ENCODE data around the gene CDK1.

Gene CDK1

DNA sequence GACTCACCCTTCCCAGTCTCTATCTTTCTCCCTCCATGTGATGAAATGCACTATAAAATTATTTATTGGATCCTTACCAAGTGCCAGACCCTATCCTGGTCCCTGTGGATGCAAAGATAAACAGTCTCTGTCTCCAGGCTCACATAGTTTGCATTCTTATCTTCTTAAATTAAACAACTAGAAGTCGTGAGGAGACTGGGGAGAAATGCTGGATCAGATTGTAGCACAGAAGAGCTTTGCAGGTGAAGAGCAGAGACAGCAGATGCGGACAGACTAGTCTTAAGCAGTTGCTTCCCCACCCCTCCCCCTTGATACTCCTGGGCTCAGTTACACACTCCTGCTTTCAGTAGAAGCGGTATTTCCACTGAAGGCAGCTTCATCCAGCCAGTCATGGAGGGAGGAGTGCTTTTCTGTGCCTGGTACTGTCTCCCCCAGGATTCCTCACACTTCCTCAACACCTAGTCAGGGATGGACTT is 20.8 kb upstream of the CDK1 start:
- Mint-ChIP-seq H3K4me1 (no peaks in the 10 kb centered on the region), H3K9me3 (no peaks in the 10 kb centered on the region), H3K27ac (no peak overlapping the region), H3K36me3 (no peaks in the 10 kb centered on the region), H3K4me3 (no peak overlapping the region)
- ATAC-seq (no peak), DNase-seq (ENCODE audit: low spot score in 2 of 2) (no peak)

- no peak overlapping the region for H3K27ac Mint-ChIP-seq
- H3K4me1 Mint-ChIP-seq, result no peaks in the 10 kb centered on the region
- no peaks in the 10 kb centered on the region for H3K36me3 Mint-ChIP-seq
- H3K9me3 Mint-ChIP-seq, result no peaks in the 10 kb centered on the region
- ATAC-seq (no peak), DNase-seq (ENCODE audit: low spot score in 2 of 2) (no peak)
- H3K4me3 Mint-ChIP-seq, result no peak overlapping the region
These were observed 19.1 kb upstream of the CDK1 start for GRCh38 chr10:60759181-60759580.

DNA sequence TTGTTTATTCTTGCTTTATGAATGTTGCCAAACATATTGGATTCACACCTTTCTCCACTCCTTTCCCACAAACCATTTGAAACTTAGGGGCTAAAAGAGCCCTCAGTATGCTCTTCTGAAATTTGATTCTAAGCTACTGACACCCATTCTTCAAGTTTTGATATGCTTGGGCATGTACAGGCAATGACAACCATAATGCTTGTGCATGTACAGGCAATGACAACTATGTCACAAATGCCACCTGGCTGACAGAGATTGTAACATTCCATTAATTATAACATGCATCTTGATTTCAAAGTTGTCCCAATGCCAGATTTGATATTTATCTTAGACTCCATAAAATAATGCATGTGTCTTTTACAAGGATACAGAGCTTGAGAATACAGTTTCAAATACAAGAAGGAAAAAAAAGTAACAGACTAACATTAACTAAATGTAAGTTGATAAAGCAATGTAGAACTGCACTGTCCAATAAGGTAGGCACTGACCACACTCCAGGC is 17.5 kb upstream of the CDK1 start:
- Mint-ChIP-seq H3K27ac (no peak overlapping the region), H3K4me1 (no peaks in the 10 kb centered on the region), H3K9me3 (no peaks in the 10 kb centered on the region), H3K36me3 (no peaks in the 10 kb centered on the region), H3K4me3 (no peak overlapping the region)
- no peak for ATAC-seq
- no peak for DNase-seq (ENCODE audit: low spot score in 2 of 2)

GRCh38 chr10:60762554-60762953 is 15.7 kb upstream of the CDK1 start:
- no peak overlapping the region for H3K27ac Mint-ChIP-seq
- no peaks in the 10 kb centered on the region for H3K36me3 Mint-ChIP-seq
- no peak overlapping the region for H3K4me3 Mint-ChIP-seq
- no peak for DNase-seq (ENCODE audit: low spot score in 2 of 2)
- no peak for ATAC-seq
- no peaks in the 10 kb centered on the region for H3K9me3 Mint-ChIP-seq
- H3K4me1 Mint-ChIP-seq, result peaks cover 5% of the 10 kb centered on the region

DNA sequence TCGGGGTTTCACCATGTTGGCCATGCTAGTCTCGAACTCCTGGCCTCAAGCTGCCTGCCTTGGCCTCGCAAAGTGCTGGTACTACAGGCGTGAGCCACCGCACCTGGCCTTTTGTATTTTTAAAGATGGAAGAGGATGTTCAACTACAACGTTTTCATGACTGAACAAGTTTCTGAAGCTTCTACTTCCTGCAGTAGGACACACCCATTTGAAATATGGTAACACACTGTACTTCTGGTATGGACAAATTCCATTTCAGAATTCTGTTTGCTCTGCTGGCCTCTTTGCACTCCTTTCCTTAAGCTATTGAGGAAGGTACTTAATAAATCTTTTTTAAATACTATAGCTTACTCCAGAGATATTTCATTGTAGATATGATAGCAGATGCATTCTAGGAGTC is 10.9 kb upstream of the CDK1 start:
- Mint-ChIP-seq H3K4me3 (no peak overlapping the region), H3K9me3 (no peaks in the 10 kb centered on the region), H3K36me3 (no peaks in the 10 kb centered on the region), H3K4me1 (peaks cover 5% of the 10 kb centered on the region), H3K27ac (no peak overlapping the region)
- ATAC-seq, result no peak
- DNase-seq (ENCODE audit: low spot score in 2 of 2), result no peak

GRCh38 chr10:60769406-60769805 is 8.9 kb upstream of the CDK1 start:
- no peak for DNase-seq (ENCODE audit: low spot score in 2 of 2)
- H3K4me3 Mint-ChIP-seq, result no peak overlapping the region
- no peaks in the 10 kb centered on the region for H3K9me3 Mint-ChIP-seq
- peaks cover 5% of the 10 kb centered on the region for H3K4me1 Mint-ChIP-seq
- H3K36me3 Mint-ChIP-seq, result no peaks in the 10 kb centered on the region
- no peak overlapping the region for H3K27ac Mint-ChIP-seq
- no peak for ATAC-seq

GRCh38 chr10:60777696-60778213 is 523 bp upstream of the CDK1 start:
- Mint-ChIP-seq H3K27ac (peak overlapping the region; percentile 97), H3K4me1 (peaks cover 7% of the 10 kb centered on the region), H3K9me3 (no peaks in the 10 kb centered on the region), H3K36me3 (peaks cover 45% of the 10 kb centered on the region), H3K4me3 (peak overlapping the region; percentile 94)
- DNase-seq (ENCODE audit: low spot score in 2 of 2) (no peak), ATAC-seq (no peak)

DNA sequence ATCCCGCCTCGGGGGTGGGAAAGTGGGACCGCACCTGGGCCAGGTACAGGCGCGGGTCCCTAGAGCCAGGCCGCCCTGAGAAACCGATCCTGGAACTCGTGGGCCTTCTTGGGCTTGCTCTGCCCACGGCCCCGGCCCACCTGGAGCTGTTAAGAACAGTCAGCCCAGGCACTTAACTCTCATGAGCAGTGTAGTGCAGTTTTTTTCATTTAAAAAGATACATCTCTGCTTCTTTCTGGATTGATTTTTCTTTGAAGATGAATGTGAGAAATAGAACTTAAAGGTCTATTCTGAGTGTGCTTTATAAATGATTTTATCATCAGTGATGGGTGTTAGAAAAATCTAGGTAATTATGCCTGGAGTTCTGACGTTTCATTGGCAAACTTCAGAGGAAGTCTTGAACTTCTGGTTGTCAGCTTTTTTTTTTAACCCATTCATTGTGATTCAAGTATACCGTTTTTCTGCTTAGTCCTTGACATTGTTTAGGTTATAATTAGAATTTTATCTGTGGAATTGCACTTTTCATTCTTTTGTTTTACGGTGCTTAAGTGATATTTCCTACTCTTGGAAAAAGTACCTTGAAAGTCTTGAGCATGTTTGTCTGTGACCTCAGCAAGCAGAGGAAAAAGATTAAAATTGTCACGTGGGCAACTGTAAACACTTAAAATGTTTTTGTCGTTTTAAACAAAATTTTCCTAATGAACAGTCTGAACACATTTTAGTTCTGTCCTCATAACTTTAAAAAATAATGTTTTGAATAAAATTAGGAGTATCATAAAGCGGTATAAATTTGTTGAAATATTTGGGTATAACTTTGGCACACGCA is 906 bp downstream of the CDK1 start:
- Mint-ChIP-seq H3K9me3 (no peaks in the 10 kb centered on the region), H3K27ac (peak overlapping the region; percentile 97), H3K4me3 (peak overlapping the region; percentile 94), H3K36me3 (peaks cover 59% of the 10 kb centered on the region), H3K4me1 (peaks cover 7% of the 10 kb centered on the region)
- DNase-seq (ENCODE audit: low spot score in 2 of 2), result no peak
- peak; percentile 29 for ATAC-seq

- ATAC-seq (no peak), DNase-seq (ENCODE audit: low spot score in 2 of 2) (no peak)
- H3K4me3 Mint-ChIP-seq, result peak overlapping the region; percentile 18
- peaks cover 7% of the 10 kb centered on the region for H3K4me1 Mint-ChIP-seq
- H3K9me3 Mint-ChIP-seq, result no peaks in the 10 kb centered on the region
- H3K36me3 Mint-ChIP-seq, result peaks cover 84% of the 10 kb centered on the region
- no peak overlapping the region for H3K27ac Mint-ChIP-seq
These were observed 3.4 kb downstream of the CDK1 start for GRCh38 chr10:60781661-60782060.

DNA sequence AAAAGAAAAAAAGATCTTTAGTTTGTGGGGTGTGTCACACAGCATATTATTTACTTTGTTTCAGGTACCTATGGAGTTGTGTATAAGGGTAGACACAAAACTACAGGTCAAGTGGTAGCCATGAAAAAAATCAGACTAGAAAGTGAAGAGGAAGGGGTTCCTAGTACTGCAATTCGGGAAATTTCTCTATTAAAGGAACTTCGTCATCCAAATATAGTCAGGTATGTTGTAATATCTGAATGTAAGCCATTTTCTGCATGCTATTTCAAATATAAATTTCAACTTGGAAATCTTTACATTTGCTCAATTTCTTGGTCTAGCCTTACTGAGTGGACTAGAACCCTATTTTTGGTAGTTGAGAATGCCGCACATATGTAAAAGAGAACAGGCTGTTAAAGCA is 6.4 kb downstream of the CDK1 start:
- ATAC-seq, result no peak
- H3K9me3 Mint-ChIP-seq, result no peaks in the 10 kb centered on the region
- H3K4me1 Mint-ChIP-seq, result peaks cover 7% of the 10 kb centered on the region
- H3K36me3 Mint-ChIP-seq, result peaks cover 100% of the 10 kb centered on the region
- no peak overlapping the region for H3K27ac Mint-ChIP-seq
- no peak for DNase-seq (ENCODE audit: low spot score in 2 of 2)
- no peak overlapping the region for H3K4me3 Mint-ChIP-seq

GRCh38 chr10:60788544-60788943 is 10.3 kb downstream of the CDK1 start:
- H3K27ac Mint-ChIP-seq, result no peak overlapping the region
- no peak for DNase-seq (ENCODE audit: low spot score in 2 of 2)
- H3K4me1 Mint-ChIP-seq, result peaks cover 6% of the 10 kb centered on the region
- no peaks in the 10 kb centered on the region for H3K9me3 Mint-ChIP-seq
- H3K4me3 Mint-ChIP-seq, result no peak overlapping the region
- H3K36me3 Mint-ChIP-seq, result peaks cover 99% of the 10 kb centered on the region
- ATAC-seq, result no peak

- Mint-ChIP-seq H3K36me3 (peaks cover 97% of the 10 kb centered on the region), H3K4me3 (no peak overlapping the region), H3K27ac (no peak overlapping the region), H3K4me1 (peaks cover 6% of the 10 kb centered on the region), H3K9me3 (no peaks in the 10 kb centered on the region)
- DNase-seq (ENCODE audit: low spot score in 2 of 2) (no peak), ATAC-seq (no peak)
These were observed 11.1 kb downstream of the CDK1 start for GRCh38 chr10:60789340-60789739.

- no peaks in the 10 kb centered on the region for H3K9me3 Mint-ChIP-seq
- no peak overlapping the region for H3K27ac Mint-ChIP-seq
- ATAC-seq, result no peak
- peaks cover 59% of the 10 kb centered on the region for H3K36me3 Mint-ChIP-seq
- peaks cover 4% of the 10 kb centered on the region for H3K4me1 Mint-ChIP-seq
- no peak overlapping the region for H3K4me3 Mint-ChIP-seq
- no peak for DNase-seq (ENCODE audit: low spot score in 2 of 2)
These were observed 16.7 kb downstream of the CDK1 start for GRCh38 chr10:60794953-60795352.

- Mint-ChIP-seq H3K36me3 (peaks cover 53% of the 10 kb centered on the region), H3K4me1 (no peaks in the 10 kb centered on the region), H3K9me3 (no peaks in the 10 kb centered on the region), H3K4me3 (no peak overlapping the region), H3K27ac (no peak overlapping the region)
- no peak for ATAC-seq
- DNase-seq (ENCODE audit: low spot score in 2 of 2), result no peak
These were observed 17.4 kb downstream of the CDK1 start for GRCh38 chr10:60795465-60796202.

- no peaks in the 10 kb centered on the region for H3K9me3 Mint-ChIP-seq
- H3K27ac Mint-ChIP-seq, result no peak overlapping the region
- ATAC-seq (no peak), DNase-seq (ENCODE audit: low spot score in 2 of 2) (no peak)
- peaks cover 44% of the 10 kb centered on the region for H3K36me3 Mint-ChIP-seq
- no peaks in the 10 kb centered on the region for H3K4me1 Mint-ChIP-seq
- no peak overlapping the region for H3K4me3 Mint-ChIP-seq
These were observed 18.2 kb downstream of the CDK1 start for GRCh38 chr10:60796481-60796880.

All from stimulated activated effector memory CD8-positive, alpha-beta T cell treated with anti-CD3 and anti-CD28 coated beads, Interleukin-12 subunit alpha, Interleukin-12 subunit beta, amount 100 ng/mL, for 72 hours (primary cell).